Islet of Langerhans (tissue), 1 donor: ENCODE results near the gene TAC3.
"Not testable (repeated sequence)": the region's sequence is repeated elsewhere in the genome, so short reads cannot be mapped to it uniquely, and the experiment has no call there.

Experiments used
- FAIRE-seq: peaks from one replicate; lab custom pipeline; 2011; peaks lifted over from hg19 to GRCh38; lab: Jason Lieb, UNC

The TAC3 gene

GRCh38 chr12:57033431-57033830 lies 17.1 kb upstream of the TAC3 start:
- FAIRE-seq = no peak

GRCh38 chr12:57031789-57032188 lies 15.5 kb upstream of the TAC3 start:
- FAIRE-seq = no peak

GRCh38 chr12:57031138-57031725 lies 14.9 kb upstream of the TAC3 start:
- FAIRE-seq = no peak

- no peak for FAIRE-seq
Measured at GRCh38 chr12:57029457-57029856, 13.1 kb upstream of the TAC3 start.

- FAIRE-seq = no peak
Measured at GRCh38 chr12:57027805-57028153, 11.4 kb upstream of the TAC3 start.

- FAIRE-seq = no peak
Measured at GRCh38 chr12:57027011-57027804, 10.9 kb upstream of the TAC3 start.

GRCh38 chr12:57025196-57025595 lies 8.9 kb upstream of the TAC3 start:
- no peak for FAIRE-seq

- not testable (repeated sequence) for FAIRE-seq
Measured at GRCh38 chr12:57022324-57022723, 6.0 kb upstream of the TAC3 start.

- FAIRE-seq = no peak
Measured at GRCh38 chr12:57019983-57020719, 3.8 kb upstream of the TAC3 start.

GRCh38 chr12:57018906-57019305 lies 2.6 kb upstream of the TAC3 start:
- no peak for FAIRE-seq

- not testable (repeated sequence) for FAIRE-seq
Measured at GRCh38 chr12:57018353-57018752, 2.0 kb upstream of the TAC3 start.

GRCh38 chr12:57012600-57013465 lies 3.5 kb downstream of the TAC3 start:
- FAIRE-seq = no peak

GRCh38 chr12:57011438-57012424 lies 4.6 kb downstream of the TAC3 start:
- no peak for FAIRE-seq

- FAIRE-seq = no peak
Measured at GRCh38 chr12:57010627-57011247, 5.6 kb downstream of the TAC3 start.

- no peak for FAIRE-seq
Measured at GRCh38 chr12:57009949-57010626, 6.2 kb downstream of the TAC3 start.

GRCh38 chr12:57008178-57008577 lies 8.2 kb downstream of the TAC3 start:
- peak; percentile 24 for FAIRE-seq

GRCh38 chr12:57006809-57007475 lies 9.4 kb downstream of the TAC3 start:
- no peak for FAIRE-seq

- FAIRE-seq = no peak
Measured at GRCh38 chr12:57005980-57006808, 10.1 kb downstream of the TAC3 start, which contains the start of gene ZBTB39. Gene ZBTB39, minus strand, starts transcription at chr12:57006546. Its CDS starts 1,629 bp downstream, at chr12:57004917.
